HepG2 (cell line): ENCODE data around the gene GBGT1.

Source experiments
- ZNF30 ChIP-seq: sonication (generic); formaldehyde crosslinking; IDR thresholded peaks from 2 replicates; pipeline ENCODE4 v1.5.0; 2020; ENCODE audit warnings: mild to moderate bottlenecking, missing genetic modification reagents
- ZNF530 ChIP-seq: sonication (generic); formaldehyde crosslinking; IDR thresholded peaks from 2 replicates; pipeline ENCODE4 v1.5.0; 2020; ENCODE audit warnings: low read depth, mild to moderate bottlenecking, missing genetic modification reagents

GRCh38 chr9:133125941-133126696, 37.6 kb downstream of the GBGT1 start:
- no peak for TF ChIP-seq ZNF30
- no peak for TF ChIP-seq ZNF530 (CRISPR knock-in tag)
